HG03097 (cell line): ENCODE results near the gene TDP1.
A peak's percentile ranks its signal among the peaks of the same experiment; 100 is the strongest.

Experiments used
- ATAC-seq: cut with Tn5 transposase; IDR thresholded peaks from one replicate; pipeline ENCODE4 v1.9.1; 2021; ENCODE audit not compliant: unreplicated experiment, low FRiP score

TDP1 gene

DNA sequence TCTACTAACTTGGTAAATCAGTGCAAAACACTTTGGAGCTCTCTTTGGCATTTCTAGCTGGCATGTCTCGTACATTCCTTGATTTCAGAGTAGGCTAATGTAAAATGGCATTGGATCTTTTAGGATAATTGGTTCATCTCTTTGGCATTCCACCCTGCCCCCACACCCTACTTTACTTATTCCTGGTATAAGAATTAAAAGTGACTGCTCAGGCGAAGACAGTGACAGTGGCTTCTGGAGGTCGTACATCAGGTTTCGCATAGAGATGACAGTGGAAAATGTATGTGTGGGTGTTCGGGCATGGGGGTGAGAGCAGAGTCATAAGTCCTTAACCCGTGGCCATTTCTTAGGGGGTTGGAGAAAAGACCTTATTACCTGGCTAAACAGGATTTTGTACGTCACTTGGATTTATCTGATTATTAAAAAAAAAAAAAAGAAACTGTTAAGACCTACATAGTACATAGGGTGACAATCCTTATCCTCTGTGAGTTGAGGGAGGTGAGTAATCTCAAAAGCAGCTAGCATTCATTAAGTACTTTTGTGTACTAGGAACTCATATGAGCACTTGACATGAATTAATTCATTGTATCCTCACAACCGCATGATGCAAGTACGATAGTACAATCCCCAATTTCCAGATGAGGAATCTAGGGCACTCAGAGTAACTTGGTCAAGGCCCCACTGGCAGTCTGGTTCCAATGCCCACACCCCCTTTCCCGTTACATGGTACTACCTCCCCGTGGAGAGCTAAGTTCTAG lies 83.7 kb downstream of the TDP1 start:
- ATAC-seq, result no peak

GRCh38 chr14:90040411-90040810 lies 84.7 kb downstream of the TDP1 start:
- no peak for ATAC-seq

DNA sequence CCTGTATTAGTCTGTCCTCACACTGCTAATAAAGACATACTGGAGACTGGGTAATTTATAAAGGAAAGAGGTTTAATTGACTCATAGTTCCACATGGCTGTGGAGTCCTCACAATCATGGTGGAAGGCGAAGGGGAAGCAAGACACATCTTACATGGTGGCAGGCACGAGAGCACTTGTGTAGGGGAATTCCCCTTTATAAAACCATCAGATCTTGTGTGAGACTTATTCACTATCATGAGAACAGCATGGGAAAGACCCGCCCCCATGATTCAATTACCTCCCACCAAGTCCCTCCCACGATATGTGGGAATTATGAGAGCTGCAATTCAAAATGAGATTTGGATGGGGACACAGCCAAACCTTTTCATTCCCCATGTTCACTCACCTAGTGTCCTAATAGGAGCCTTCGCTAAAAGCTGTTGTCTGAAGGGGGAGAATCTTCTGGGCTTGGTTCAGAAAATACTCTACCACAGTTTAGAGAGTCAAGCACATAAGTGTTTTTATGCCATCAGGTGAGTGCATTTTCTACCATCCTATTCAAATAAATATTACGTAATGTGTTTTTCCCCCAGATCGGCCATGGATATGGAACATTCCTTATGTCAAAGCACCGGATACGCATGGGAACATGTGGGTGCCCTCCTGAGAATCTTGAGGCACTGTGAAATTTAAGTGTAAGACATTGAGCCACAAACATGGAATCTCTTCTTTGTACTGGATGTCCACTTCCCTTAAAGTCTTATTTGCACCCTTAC lies 86.9 kb downstream of the TDP1 start:
- no peak for ATAC-seq

DNA sequence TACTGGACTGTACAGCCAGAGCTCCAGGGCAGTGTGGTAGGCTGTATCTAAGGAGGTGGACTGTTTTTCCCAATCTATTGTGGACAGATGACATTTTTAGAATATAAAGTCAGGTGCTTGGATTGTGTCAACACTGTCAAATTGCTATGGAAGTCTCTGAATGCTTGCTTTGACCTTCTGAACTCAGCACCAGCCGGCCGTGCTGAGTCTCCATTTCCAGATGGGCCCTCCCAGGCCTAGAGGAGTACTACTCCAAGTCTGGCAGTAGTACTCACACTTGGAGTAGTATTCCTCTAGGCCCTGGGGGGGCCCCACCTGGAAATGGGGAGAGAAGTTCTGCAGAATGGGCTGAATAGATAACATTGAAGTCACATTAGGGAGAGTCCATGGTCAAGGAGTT lies 89.9 kb downstream of the TDP1 start:
- ATAC-seq, result no peak

DNA sequence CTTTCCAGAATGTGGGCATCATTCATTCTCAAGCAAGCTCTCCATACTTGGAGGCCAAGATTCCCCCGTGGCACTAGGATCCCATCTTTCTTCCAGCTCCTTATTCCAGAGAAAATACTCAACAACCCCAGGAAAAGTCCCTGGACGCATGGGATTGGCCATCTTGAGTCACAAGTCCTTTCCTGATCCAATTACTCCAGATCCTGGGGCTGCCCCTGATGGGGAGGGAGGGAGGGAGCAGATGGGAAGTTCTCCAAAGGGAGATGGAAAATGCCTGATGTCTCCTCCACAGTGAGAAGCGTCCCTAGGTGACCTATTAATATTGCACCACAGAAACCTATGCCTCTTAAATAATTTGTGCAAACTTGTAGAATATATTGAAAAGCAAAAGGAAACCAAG lies 93.7 kb downstream of the TDP1 start:
- ATAC-seq, result no peak

DNA sequence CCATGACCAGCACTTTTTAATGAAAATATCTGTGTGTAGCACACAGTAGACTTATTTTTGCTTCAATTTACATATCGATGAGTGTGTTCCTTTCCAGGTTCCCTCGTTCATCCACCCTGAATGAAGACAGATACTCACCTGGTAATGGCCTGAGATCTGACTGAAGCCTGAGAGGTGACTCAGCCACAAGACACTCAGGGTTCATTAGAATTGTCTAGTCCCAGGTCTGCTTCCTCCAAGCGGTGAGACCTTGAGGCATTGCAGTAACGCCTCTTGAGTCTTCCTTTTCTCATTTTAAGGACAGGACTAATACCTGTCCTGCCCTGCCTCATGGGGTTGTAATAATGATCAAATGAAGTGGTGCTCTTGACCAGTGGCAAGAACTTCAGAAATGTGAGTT lies 94.5 kb downstream of the TDP1 start:
- no peak for ATAC-seq

DNA sequence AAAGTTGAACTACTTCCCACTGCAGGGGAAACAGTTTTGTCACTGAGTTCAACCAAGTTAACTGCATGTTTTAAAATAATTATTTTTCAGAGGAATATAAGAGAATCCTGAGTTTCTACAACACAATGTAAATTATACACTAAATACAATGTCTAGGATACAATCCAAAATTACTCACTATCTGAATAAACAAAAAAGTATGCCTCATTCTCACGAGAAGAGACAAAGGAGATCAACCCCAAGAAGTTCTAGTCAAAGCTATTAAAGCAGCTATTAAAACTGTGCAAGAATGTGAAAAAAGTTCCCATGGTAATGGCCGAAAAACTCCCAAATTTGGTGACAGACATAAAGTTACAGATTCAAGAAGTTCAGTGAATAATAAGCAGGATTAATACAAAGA lies 97.3 kb downstream of the TDP1 start:
- no peak for ATAC-seq

DNA sequence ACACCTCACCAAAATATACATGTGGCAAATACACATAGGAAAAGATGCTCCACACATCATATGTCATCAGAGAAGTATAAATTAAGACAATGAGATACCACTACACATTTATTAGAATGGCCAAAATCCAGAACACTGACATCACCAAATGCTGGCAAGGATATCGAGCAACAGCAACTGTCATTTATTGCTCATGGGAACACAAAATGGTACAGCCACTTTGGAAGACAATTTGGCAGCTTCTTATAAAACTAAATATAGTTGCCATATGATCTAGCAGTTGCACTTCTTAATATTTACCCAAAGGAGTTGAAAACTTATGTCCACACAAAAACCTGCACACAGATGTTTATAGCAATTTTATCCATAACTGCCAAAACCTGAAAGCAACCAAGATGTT lies 99.1 kb downstream of the TDP1 start:
- ATAC-seq, result no peak

DNA sequence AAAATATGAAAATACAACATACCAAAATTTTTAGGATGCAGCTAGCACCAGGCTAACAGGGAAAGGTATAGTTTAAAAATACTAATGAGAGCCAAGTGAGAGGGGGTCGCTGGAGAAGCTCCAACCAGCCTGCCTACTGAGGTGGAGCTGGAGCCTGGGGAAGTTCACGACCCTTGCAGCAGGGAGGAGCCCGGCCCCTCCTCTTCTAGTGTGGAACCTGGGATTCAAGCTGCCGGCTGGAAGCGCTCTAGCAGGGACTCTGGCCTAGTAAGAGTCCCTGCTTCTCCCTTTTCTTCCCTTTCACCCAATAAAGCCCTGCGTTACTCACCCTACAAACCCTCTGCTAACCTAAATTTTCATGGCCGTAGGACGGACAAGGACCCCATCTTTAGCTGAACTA lies 101.1 kb downstream of the TDP1 start:
- no peak for ATAC-seq

- ATAC-seq, result no peak
Measured at GRCh38 chr14:90058876-90059458, 103.2 kb downstream of the TDP1 start.

DNA sequence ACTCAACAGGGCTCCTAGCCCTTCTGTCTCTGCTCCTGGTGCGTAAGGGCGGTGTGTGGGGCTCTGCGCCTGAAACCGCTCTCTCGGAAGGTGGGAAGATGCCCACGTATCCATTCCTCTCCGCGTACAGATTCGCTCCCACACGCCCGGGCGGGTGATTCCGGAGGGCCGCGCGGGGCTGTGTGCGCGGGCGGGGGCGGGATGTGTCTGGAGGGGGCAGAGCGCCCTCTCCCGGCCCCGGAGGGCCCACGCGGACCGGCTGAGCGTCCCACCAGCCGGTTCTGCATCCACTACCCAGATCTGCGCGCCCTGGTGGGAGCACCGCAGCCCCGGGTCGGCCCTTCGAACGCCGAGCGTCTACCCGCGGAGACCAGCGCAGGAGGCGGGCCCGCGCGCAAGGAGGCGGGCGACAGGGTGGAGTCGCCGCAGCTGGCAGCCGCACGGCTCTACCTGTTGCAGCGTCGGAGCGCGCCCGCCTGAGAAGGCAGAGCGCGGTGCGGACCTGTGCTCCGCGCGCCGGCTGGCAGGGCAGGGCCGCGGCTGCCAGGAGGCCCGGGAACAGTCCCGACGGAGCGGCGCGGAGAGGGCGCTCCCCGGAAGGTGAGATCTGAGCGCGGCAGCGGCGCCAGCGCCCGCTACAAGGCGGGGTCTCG lies 104.7 kb downstream of the TDP1 start:
- ATAC-seq, result peak; percentile 68

- no peak for ATAC-seq
Measured at GRCh38 chr14:90060965-90061684, 105.4 kb downstream of the TDP1 start.

- ATAC-seq, result no peak
Measured at GRCh38 chr14:90061685-90062126, 106.0 kb downstream of the TDP1 start, which contains the start of gene KCNK13. Gene KCNK13 (plus strand): TSS chr14:90061994. CDS start chr14:90062206, 212 bp downstream.

DNA sequence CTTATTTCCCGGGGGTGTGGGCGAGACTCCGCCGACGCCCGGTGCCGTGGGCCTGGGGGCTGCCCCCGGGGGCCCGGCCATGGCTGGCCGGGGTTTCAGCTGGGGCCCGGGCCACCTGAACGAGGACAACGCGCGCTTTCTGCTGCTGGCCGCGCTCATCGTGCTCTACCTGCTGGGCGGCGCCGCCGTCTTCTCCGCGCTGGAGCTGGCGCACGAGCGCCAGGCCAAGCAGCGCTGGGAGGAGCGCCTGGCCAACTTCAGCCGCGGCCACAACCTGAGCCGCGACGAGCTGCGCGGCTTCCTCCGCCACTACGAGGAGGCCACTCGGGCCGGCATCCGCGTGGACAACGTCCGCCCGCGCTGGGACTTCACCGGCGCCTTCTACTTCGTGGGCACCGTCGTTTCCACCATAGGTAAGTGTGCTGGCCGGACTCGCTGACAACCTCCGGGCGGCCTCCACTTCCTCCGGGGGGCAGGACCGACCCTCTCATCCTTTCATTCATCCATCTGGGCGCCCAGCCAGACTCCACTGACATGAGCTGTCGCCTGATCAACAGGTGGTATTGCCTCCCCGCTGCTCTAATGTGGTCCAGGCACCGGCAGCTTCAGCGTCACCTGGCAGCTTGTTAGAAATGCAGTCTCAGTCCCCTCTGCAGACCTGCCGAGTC lies 106.5 kb downstream of the TDP1 start:
- ATAC-seq, result no peak

- no peak for ATAC-seq
Measured at GRCh38 chr14:90062822-90063539, 107.3 kb downstream of the TDP1 start.

- no peak for ATAC-seq
Measured at GRCh38 chr14:90072350-90072749, 116.6 kb downstream of the TDP1 start.

- ATAC-seq, result no peak
Measured at GRCh38 chr14:90079576-90079975, 123.8 kb downstream of the TDP1 start.

GRCh38 chr14:90087433-90087832 lies 131.7 kb downstream of the TDP1 start:
- ATAC-seq, result no peak

GRCh38 chr14:90088176-90088575 lies 132.4 kb downstream of the TDP1 start:
- ATAC-seq, result no peak
